NCI-H748 (cell line): ENCODE data around the gene FKBP3.
"Not testable (repeated sequence)": the region's sequence is repeated elsewhere in the genome, so short reads cannot be mapped to it uniquely, and the experiment has no call there.

ENCODE experiments used
- DNase-seq: peaks from one replicate; lab custom pipeline; 2025; ENCODE audit not compliant: unreplicated experiment; lab: John Stamatoyannopoulos, UW

Gene FKBP3

DNA sequence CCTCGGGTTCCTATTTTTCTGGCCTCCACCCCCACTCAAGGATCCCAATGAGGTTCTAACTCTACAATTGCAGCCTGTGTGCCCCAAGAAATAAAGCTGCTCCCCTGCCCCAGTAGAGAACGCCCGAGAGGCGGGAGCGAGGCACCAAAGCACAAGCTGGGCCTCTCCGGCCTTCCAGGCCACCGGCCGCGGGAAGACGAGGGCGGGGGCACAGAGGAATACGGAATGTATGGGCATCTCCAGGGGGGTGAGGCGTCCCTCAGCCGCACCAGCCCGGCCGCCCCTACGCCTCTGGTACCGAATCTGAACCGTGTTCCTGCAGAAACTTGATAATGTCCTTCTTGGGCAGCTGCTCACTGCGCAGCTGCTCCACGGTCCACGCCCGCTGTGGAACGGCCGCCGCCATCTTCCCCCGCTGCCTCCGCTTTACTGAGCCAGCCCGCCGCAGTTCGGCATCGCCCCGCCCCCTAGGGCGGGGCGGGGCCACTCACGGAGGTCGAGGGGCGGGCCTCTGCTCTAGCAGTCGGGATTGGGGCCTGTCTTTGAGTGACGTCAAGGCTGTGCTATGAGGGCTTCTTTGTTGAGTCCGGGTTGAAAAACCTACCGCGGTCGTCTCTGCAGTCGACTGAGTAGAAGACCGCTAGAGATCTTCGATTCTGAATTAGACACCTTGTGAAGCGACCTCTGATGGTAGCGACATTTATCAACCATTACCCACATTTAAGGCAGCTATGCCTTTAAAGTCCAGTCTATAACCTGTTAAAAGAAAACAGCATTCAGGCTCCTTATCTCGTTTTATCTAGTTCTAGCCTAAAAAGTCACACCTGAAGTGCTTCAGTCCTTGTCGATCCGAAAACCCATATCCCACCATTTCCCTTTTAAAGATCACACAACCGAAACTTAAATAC, at the start of gene FKBP3:
Gene FKBP3 (minus strand): TSS at position 431 of the 908 bp plus-strand sequence. CDS start 25 bp downstream, at position 406.
- peak; percentile 99 for DNase-seq

DNA sequence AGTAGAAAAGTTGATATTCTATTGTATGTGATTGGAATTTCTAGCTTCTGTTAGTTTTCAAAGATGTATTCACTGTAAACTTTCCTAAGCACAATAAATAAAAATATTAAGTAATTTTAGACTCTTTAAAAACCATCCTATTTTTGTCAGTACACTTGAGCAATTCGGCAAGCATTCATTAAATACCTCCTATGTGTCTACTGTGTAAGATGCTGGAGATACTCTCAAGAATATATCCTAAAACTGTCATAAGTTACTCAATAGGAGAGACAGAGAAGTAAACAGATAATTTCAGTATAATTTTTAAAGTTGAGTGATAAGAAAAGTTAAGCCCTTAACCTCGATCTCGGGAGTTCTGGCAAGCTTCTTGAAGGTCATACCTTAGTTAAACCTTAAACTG, 47.5 kb upstream of the FKBP3 start:
- DNase-seq: no peak

DNA sequence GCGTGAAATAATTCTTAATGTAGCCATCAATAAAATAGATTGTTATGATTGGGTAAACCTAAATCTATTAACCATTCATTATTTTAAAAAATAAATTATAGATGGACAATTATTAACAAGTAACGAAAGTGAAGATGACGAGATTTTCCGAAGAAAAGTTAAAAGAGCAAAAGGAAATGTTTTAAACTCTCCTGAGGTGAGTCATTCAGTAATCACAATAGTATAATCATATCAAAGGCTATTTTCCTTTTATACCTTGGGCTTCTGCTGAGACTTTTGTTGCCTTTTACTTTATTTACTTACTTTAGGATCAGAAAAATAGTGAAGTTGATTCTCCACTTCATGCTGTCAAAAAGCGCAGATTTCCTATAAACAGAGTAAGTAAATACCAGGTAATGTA, 47.0 kb upstream of the FKBP3 start:
- no peak for DNase-seq

DNA sequence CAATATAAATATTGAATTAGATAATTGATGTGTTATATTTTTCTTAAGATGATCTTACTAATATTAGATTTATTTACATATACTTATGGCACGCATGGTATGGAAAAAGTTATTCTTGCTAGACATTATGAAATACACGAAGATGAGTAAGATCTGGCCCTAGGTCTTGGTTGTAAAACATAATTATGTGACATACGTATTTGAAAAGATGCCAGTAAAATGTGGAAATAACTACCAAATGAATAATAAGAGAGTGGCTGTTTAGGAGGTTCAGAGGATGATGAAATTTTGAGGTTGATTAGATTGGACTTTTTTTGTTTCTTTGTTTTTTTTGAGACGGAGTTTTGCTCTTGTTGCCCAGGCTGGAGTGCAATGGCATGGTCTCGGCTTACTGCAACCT, 42.8 kb upstream of the FKBP3 start:
- DNase-seq: no peak

DNA sequence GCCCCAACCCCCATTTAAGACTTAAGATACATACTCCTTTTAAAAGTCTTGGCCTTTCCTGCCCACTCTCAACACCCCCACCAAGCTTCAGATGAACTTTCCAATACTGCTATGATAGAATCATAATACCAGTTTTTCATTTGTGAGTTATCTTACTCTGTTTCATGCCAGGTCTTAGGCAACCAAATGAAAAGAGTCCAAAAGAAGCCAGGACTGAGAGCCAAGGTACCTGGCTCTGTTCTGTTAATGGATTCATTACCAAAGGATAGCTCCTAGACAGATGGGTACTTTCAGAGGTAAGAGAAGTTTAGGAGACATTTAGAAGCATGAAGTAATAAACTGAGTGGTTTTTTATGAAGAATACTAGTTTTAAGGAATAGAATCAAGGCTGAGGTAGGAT, 35.6 kb upstream of the FKBP3 start:
- no peak for DNase-seq

DNA sequence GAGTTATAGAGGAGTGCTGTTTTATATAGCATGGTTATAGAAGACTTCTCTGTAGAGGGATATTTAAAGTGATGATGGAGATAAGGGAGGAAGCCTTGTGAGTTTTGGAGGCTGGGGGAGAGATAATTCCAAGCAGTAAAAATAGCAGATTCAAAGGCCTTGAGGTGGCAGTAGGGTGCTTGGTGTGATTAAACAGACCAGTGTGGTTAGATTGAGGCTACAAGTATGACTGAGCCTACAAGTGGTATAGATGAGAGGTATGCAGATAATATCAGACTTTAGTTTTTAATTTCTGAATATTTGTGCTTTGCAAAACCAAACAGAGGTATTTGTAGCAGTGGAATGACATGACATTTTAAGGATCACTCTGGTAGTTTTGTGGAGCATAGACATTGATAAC, 21.8 kb upstream of the FKBP3 start:
- no peak for DNase-seq

DNA sequence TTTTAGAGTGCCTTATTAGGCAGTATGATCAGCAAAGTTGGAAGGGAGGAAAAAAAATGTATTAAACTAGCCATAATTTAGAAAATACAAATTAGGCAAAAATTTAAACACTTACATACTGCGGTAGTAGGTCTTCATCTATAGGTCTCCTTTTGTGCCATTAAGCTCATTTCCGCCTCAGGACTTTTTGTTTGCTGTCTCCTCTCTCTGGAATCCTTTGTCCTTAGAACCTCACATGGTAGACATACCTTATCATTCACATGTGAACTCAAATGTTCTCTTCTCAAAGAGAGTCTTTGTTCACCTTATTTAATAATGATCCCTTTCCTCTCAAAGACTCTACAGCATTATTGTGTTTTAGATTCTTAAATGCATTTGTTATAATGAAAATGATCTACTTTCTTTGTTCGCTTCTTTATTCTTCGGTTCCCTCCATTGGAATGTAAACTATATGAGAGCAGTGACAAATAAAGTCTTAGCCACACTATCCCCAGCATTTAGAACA, 16.2 kb upstream of the FKBP3 start:
- no peak for DNase-seq

DNA sequence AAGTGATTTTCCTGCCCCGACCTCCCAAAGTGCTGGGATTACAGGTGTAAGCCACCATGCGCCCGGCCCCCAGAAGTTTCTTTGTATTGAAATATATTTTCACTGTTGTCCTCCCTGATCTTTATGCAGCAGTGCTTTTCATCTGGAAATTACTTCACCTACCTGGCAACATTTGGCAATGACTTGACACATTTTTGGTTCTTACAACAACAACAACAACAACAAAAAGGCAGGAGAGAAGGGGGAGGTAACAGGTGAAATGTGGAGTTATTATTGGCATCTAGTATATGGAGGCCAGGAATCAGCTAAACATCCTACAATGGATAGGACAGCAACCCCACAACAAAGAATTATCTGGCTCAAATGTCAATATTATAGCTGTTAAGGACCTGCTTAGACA, 15.3 kb upstream of the FKBP3 start:
- DNase-seq: no peak

DNA sequence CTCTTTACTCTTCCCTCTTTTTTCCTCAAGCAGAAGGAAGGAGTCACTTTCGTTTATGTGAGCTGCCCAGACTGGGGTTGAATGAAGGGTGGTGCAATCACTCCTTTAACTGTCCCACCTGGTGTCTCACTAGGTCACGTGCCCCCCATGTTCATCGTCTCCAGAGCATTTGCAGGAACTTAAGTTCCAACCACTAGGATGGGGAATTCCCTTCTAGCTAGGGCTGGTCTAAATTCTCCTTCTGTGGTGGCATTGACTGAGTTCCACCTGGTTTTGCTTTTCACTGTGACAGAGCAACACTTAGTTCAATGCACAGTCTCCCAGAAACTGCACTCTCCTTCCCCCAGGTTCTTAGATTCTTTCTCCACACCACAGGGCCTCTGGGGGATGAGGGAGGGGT, 10.9 kb upstream of the FKBP3 start:
- no peak for DNase-seq

DNA sequence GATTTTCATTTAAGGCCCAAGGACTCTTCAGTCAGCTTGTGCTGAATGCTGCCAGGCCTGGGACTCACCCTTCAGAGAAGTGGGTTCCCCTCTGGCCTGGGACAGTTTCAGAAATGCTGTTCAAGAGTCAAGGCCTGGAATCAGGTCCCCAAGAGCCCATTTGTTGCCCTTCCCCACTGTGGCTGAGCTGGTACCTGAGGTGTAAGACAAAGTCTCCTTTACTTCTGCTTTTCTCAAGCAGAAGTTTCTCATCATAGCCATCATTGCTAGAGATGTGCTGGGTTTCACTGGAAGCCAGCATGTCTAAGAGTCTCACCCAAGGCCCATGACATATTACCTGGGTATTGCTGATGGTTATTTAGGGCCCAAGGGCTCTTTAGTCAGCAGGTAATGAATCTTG, 10.4 kb upstream of the FKBP3 start:
- no peak for DNase-seq

DNA sequence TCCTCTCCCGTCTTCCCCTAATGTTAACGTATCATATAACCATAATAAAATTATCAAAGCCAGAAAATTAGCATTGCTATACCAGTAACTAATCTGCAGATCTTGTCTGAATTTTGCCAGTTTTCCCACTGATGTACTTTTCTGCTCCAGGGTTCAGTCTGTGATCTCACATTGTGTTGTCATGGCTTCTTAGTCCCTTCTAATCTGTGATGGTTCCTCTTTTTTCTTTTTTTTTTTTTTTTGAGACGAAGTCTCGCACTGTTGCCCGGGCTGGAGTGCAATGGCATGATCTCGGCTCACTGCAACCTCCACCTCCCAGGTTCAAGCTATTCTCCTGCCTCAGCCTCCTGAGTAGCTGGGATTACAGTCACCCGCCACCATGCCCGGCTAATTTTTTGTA, 7.8 kb upstream of the FKBP3 start:
- not testable (repeated sequence) for DNase-seq

DNA sequence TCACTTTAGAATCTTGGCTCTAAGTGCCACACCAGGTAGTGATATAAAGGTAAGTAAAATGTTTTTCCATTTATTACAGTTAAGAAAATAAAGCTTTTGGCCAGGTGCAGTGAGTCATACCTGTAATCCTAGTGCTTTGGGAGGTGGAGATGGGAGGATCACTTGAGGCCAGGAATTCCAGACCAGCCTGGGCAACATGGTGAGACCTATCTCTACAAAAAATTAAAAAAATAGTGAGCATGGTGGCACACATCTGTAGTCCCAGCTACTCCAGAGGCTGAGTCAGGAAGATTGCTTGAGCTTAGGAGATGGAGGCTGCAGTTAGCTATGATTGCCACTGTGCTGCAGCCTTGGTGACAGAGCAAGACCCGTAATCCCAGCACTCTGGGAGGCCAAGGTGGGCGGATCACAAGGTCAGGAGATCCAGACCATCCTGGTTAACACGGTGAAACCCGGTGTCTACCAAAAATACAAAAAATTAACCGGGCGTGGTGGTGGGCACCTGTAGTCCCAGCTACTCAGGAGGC, 6.4 kb upstream of the FKBP3 start:
- no peak for DNase-seq

DNA sequence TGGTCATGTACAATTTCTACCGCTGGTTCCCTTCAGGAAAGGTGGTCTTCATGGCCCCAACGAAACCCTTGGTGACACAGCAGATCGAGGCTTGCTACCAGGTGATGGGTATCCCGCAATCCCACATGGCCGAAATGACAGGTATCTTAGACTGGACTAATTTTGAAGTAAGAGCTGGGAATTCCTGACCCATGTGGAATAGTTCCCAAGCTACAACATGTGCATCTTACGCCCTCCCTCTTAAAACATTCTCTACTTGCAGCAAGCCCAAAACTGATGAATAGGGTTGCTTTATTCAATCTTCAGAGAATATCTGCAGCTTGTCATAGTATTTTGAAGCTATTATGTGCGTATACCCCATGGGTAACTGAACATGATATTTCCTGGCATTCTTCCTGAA, 2.1 kb upstream of the FKBP3 start:
- DNase-seq: no peak

DNA sequence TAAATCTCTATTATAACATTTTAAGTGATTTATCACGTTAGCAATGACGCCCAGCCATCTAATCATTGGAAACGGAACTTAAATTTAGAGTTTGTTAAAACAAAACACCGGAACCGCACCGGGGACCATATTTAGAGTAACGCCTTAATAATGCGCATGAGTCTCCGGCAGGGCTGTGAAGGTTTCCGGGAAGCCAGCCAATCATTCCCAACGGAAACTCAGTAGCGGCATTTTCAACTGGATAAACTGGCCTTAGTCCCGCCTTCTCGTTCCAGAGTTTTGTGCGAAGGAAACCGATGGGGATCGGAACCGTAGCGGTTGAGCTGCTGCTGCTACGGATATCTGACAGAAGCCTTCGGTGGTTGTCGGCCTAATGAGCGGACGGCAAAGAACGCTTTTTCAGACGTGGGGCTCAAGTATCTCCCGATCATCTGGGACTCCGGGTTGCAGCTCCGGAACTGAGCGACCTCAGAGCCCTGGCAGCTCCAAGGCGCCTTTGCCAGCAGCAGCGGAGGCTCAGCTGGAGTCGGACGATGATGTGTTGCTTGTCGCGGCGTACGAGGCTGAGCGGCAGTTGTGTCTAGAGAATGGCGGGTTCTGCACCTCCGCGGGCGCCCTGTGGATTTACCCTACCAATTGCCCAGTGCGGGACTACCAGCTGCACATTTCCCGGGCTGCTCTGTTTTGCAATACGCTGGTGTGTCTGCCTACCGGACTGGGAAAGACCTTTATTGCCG, 1.5 kb upstream of the FKBP3 start, which contains the start of gene FANCM:
Gene FANCM (plus strand): TSS at position 272 of the 737 bp plus-strand sequence. CDS start 102 bp downstream, at position 374.
- peak; percentile 98 for DNase-seq

DNA sequence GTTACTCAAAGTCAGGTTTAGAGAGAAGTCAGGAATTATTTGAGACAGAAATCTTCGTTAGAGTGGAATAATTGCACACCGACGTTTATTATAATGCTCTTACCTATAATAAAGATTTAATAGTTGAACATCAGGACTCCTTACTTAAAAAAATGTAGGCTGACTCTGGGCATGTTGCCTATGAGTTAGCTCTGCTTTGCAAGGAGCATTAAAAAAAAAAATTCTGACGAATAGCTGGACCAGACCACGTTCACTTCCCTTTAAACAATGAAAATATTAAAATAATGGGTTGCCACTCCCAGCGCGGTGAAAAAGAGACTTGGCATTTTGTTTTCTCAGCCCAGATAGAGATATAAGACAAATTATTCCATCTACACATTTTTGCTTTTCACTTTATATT, 875 bp upstream of the FKBP3 start:
- DNase-seq: peak; percentile 33

DNA sequence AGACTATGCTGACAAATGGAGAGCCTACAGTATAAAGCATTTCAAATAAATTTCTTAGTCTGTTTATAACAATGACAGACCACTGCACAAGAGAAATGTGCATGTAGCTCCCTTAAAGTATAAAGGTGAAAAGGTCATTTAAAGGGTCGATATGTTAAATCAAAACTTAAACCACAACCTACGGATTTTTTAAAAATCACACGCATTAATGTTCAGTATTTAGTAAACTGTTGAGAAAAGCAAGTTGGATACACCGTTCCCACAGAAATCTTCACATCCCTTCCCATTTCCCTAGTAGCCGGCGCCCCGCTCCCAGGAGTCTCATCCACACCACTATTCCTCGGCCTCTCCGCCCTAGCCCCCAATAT, 614 bp downstream of the FKBP3 start:
- DNase-seq: no peak

DNA sequence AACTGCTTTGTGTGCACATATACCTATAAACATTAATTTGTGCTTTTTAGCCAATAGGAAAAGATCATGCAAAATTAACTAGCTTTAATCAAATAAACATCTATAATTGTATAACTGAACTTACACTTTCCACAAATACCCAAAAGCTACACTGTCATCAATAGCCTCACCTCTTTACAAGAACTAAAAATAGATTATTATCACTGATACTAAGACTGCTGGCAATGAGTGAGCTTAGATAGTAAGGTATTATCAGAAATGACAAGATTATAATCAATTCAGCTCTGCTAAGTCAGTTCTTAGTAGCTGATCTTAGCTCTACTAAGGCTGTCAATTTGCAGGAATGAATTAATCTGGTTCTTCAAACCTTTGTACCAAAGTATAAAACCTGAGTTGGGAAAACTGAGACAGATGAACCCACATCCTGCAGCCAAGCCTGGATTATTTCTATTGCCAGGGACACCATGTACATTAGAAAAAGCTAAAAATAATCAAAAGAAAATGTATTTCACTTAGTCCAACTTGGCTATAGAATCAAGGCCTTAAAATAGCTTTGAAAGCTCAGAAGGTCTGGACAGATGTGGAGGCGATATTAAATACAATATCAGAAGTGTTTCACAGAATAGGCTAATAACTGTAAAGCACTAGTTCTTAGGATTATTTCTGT, 5.2 kb downstream of the FKBP3 start:
- DNase-seq: no peak

DNA sequence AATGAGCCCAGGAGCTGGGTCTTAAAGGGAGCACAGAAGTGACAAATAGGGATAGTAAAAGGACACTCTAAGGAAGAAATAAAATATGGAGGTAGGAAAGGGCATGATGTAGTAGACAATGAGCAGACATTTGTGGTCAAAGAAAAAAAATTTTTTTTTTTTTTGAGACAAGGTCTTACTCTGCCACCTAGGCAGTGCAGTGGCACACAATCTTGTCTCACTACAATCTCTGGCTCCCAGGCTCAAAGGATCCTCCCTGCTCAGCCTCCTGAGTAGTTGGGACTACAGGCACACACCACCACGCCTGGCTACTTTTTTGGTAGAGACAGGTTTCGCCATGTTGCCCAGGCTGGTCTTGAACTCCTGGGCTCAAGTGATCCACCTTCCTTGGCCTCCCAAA, 8.5 kb downstream of the FKBP3 start:
- no peak for DNase-seq

DNA sequence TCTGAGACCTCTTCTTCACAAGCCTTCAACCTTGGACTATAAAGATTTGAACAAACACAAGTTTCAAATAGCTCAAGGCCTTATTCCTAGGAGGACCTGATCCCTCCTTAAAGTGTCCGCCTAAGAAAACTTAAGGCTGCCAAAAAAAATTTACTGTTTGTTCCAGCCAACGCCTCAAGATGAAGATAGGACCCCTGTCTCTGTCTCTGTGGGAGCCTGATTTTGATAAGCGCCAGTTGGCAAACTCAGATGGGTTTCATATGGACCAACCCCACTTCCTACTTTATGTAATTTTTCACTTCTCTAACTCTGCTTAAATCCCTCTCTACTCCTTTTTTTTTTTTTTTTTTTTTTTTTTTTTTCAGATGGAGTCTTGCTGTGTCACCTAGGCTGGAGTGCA, 11.0 kb downstream of the FKBP3 start:
- no peak for DNase-seq

DNA sequence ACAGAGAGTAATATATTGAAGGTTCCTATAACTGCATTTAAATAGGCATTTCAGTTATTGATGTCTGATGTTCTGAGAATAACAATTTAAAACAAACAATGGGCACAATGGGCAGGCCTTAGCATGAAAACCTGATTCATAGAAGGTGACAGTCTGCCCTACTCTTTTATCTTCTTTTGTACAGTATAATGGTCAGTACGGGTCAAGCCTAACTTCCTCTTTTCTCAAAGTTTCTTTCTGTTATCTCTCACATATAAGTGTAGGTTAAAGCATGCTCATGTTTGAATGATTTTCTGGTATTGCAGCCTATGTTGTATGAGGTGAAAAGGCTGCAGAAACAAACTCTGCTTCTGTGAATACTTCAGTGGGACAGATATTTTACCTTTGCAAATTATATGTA, 14.2 kb downstream of the FKBP3 start:
- no peak for DNase-seq

DNA sequence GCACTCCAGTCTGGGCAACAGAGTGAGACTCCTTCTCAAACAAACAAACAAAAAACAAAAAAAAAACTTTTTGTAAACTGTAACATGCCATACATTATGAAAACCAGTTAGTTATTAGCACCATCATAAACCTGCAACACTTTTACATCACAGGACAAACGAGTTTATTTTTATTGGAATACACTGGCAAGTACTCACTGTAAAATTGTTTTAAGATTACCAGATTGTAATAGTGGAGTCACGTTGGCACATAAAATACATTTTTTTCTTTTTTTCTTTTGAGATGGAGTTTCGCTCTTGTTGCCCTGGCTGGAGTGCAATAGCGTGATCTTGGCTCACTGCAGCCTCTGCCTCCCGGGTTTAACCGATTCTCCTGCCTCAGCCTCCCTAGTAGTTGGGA, 15.7 kb downstream of the FKBP3 start:
- DNase-seq: no peak
